ENCODE results near the gene CSTPP1. TPM values are rescaled to one million over a fixed set of nuclear protein-coding genes. Genes with fewer than 3 reads are reported as not detected.

Gene CSTPP1
- polyA plus RNA-seq, 1 donor (not counting 4 experiments of a cell fraction or from before 2014, with no cell fraction given), result 20.0 TPM

DNA sequence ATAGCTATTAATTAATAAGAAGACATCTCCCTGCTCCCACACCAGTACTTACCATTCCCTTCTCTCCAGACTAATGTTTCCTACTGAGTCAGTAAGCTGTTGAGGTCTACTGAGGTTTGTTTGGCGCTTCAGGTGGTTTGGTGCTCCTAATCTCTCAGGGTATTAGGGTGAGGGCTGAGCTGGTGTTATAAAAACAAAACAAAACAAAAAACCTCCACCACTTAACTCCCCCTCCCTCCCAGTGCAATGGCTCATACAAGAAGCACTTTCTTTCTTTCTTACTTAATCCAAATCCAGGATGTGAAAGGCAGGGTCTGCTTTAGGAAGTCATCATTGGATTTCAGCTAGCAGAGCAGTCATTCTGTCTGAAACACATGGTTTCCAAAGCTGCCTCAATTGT lies 15.3 kb downstream of the CSTPP1 start:
- no peak overlapping the region for H3K9ac ChIP-seq (ENCODE audit: control insufficient read depth, extremely low read depth, insufficient read depth, low read length)
- DNase-seq (ENCODE audit: low read depth, low spot score) (no peak), FAIRE-seq (no peak)
- H3K4me1 ChIP-seq (ENCODE audit: control insufficient read depth, extremely low read depth, insufficient read depth, low read length), result peaks cover 27% of the 10 kb centered on the region
- H3K27me3 ChIP-seq (ENCODE audit: control insufficient read depth, extremely low read depth, insufficient read depth, low read length), result no peaks in the 10 kb centered on the region
- peaks cover 0 to 1% of the 10 kb centered on the region in 2 experiments for H3K36me3 ChIP-seq (ENCODE audit: control insufficient read depth in 2 of 2, extremely low read depth in 1 of 2, insufficient read depth in 2 of 2, low read length in 2 of 2)
- H3K79me2 ChIP-seq (ENCODE audit: control insufficient read depth, insufficient read depth, low read length), result no peaks in the 10 kb centered on the region
- no peak overlapping the region for H2AFZ ChIP-seq (ENCODE audit: control insufficient read depth, low read length)
- H3K4me2 ChIP-seq (ENCODE audit: control insufficient read depth, extremely low read depth, insufficient read depth, low read depth, low read length), result no peak overlapping the region
- TF ChIP-seq CTCF (optimal IDR thresholded peaks at IDR 0.05 in 1 of 3, IDR thresholded peaks at IDR 0.05 in 1 of 3, conservative IDR thresholded peaks at IDR 0.05 in 1 of 3; ENCODE audit: extremely low read depth in 1 of 3, insufficient read depth in 2 of 3, low read length in 3 of 3) (no peak), EZH2 (IDR thresholded peaks at IDR 0.05; ENCODE audit: low read length) (no peak)
- H3K4me3 ChIP-seq (ENCODE audit: control insufficient read depth in 2 of 3, extremely low read depth in 1 of 3, insufficient read depth in 2 of 3, low read depth in 1 of 3, low read length in 3 of 3), result no peak overlapping the region
- H3K27ac ChIP-seq (ENCODE audit: control insufficient read depth, insufficient read depth, low read length), result no peak overlapping the region
- H4K20me1 ChIP-seq (ENCODE audit: control insufficient read depth, extremely low read depth, insufficient read depth, low read length), result no peaks in the 10 kb centered on the region
- no peaks in the 10 kb centered on the region for H3K9me3 ChIP-seq (ENCODE audit: control insufficient read depth, low read depth, low read length)
- dilution Hi-C loops (cut with MboI; ENCODE audit: extremely low pct_ligation_motif_present, low sequenced_read_pairs), result no loop called here
- H3K9me1 ChIP-seq (ENCODE audit: control insufficient read depth, extremely low read depth, insufficient read depth, low read length), result no peaks in the 10 kb centered on the region

GRCh38 chr11:46952553-46952952 lies 16.0 kb downstream of the CSTPP1 start:
- dilution Hi-C loops (cut with MboI; ENCODE audit: extremely low pct_ligation_motif_present, low sequenced_read_pairs), result no loop called here
- Histone ChIP-seq H3K79me2 (ENCODE audit: control insufficient read depth, insufficient read depth, low read length) (no peaks in the 10 kb centered on the region), H3K27ac (ENCODE audit: control insufficient read depth, insufficient read depth, low read length) (no peak overlapping the region), H3K4me2 (ENCODE audit: control insufficient read depth, extremely low read depth, insufficient read depth, low read depth, low read length) (no peak overlapping the region), H4K20me1 (ENCODE audit: control insufficient read depth, extremely low read depth, insufficient read depth, low read length) (no peaks in the 10 kb centered on the region), H3K27me3 (ENCODE audit: control insufficient read depth, extremely low read depth, insufficient read depth, low read length) (no peaks in the 10 kb centered on the region), H3K9me1 (ENCODE audit: control insufficient read depth, extremely low read depth, insufficient read depth, low read length) (no peaks in the 10 kb centered on the region), H3K36me3 (ENCODE audit: control insufficient read depth in 2 of 2, extremely low read depth in 1 of 2, insufficient read depth in 2 of 2, low read length in 2 of 2) (peaks cover 0 to 1% of the 10 kb centered on the region in 2 experiments), H3K4me3 (ENCODE audit: control insufficient read depth in 2 of 3, extremely low read depth in 1 of 3, insufficient read depth in 2 of 3, low read depth in 1 of 3, low read length in 3 of 3) (no peak overlapping the region), H3K4me1 (ENCODE audit: control insufficient read depth, extremely low read depth, insufficient read depth, low read length) (peaks cover 23% of the 10 kb centered on the region), H3K9ac (ENCODE audit: control insufficient read depth, extremely low read depth, insufficient read depth, low read length) (no peak overlapping the region), H2AFZ (ENCODE audit: control insufficient read depth, low read length) (no peak overlapping the region), H3K9me3 (ENCODE audit: control insufficient read depth, low read depth, low read length) (no peaks in the 10 kb centered on the region)
- FAIRE-seq (no peak), DNase-seq (ENCODE audit: low read depth, low spot score) (no peak)
- TF ChIP-seq CTCF (optimal IDR thresholded peaks at IDR 0.05 in 1 of 3, IDR thresholded peaks at IDR 0.05 in 1 of 3, conservative IDR thresholded peaks at IDR 0.05 in 1 of 3; ENCODE audit: extremely low read depth in 1 of 3, insufficient read depth in 2 of 3, low read length in 3 of 3) (no peak), EZH2 (IDR thresholded peaks at IDR 0.05; ENCODE audit: low read length) (no peak)
